Lower leg skin (tissue), 4 donors: ENCODE data around the gene PTGS1. TPM values are rescaled to one million over a fixed set of nuclear protein-coding genes. Genes with fewer than 3 reads are reported as not detected.
A peak's percentile ranks its signal among the peaks of the same experiment; 100 is the strongest.
"Not testable (repeated sequence)": the region's sequence is repeated elsewhere in the genome, so short reads cannot be mapped to it uniquely, and the experiment has no call there.

Experiments used
- DNase-seq, 2 donors: peaks; one replicate each; pipeline ENCODE4 v3.0.0-alpha.2; 2019; ENCODE audit warnings: low spot score in 2 of 2
- H3K4me3 ChIP-seq: fragments of 200-600 bp; sonication (generic); 2 replicates; pipeline ENCODE4 v1.5.1; 2017; ENCODE audit warnings: mild to moderate bottlenecking, low read depth; ENCODE audit not compliant: poor library complexity, severe bottlenecking
- CTCF ChIP-seq, 3 donors: fragments of 450-650 bp; IDR thresholded peaks; one replicate each; pipeline ENCODE4 v1.5.1; 2016; ENCODE audit warnings: antibody characterized with exemption in 3 of 3, mild to moderate bottlenecking in 3 of 3, moderate library complexity in 2 of 3
- POLR2A ChIP-seq, 2 donors: fragments of 450-650 bp; IDR thresholded peaks; one replicate each; pipeline ENCODE4 v1.6.1; 2016 to 2017; ENCODE audit warnings: antibody characterized with exemption in 2 of 2, mild to moderate bottlenecking in 1 of 2, moderate library complexity in 1 of 2
- WGBS, 2 donors: methylation state at CpG; one replicate each; pipeline ENCODE4 v1.1.5; 2018; 5-methylcytosine and 5-hydroxymethylcytosine counted together
- intact Hi-C: fragments of 100-400 bp; cut with DNase I; formaldehyde crosslinking; loops from one replicate; pipeline ENCODE4 v1.15.0; 2023; ENCODE audit warnings: low total_unique reads
- total RNA-seq, 4 donors: library from RNA; depleted of rRNA; stranded (reverse); fragments of >200 nt; gene quantifications; one replicate each; pipeline ENCODE4 v1.1.0, GENCODE V29; 2016

Gene PTGS1
- total RNA-seq, 4 donors from 2014 or later, result 62.9 to 110 (median 84.8) TPM

- intact Hi-C loops, result no loop called here
- peak overlapping the region; percentile 5 for H3K4me3 ChIP-seq
- TF ChIP-seq POLR2A (IDR thresholded peaks at IDR 0.05) (no peak), CTCF (IDR thresholded peaks at IDR 0.05) (no peak)
- DNase-seq, result peak in 1 of 2 donors; percentile 54
- WGBS, 2 donors, result 42 to 73% methylated on average over 33 to 48 of the region's 61 CpGs
Measured at GRCh38 chr9:122406070-122406890, 35.5 kb downstream of the PTGS1 start.

- DNase-seq, H3K4me3 ChIP-seq, intact Hi-C loops: not testable (repeated sequence)
- WGBS, 2 donors, result 76 to 80% methylated on average over 6 to 7 of the region's 7 CpGs
Measured at GRCh38 chr9:122414108-122414507, 43.3 kb downstream of the PTGS1 start.

GRCh38 chr9:122418016-122418415 lies 47.2 kb downstream of the PTGS1 start:
- intact Hi-C loops, result no loop called here
- H3K4me3 ChIP-seq, result no peak overlapping the region
- no peak for DNase-seq
- no peak for TF ChIP-seq POLR2A (IDR thresholded peaks at IDR 0.05)
- no peak for TF ChIP-seq CTCF (IDR thresholded peaks at IDR 0.05)

- DNase-seq, result no peak
- no peak overlapping the region for H3K4me3 ChIP-seq
- intact Hi-C loops, result no loop called here
- 77 to 81% methylated on average over 3 of the region's 3 CpGs for WGBS, 2 donors
- TF ChIP-seq CTCF (IDR thresholded peaks at IDR 0.05), result no peak
- TF ChIP-seq POLR2A (IDR thresholded peaks at IDR 0.05), result no peak
Measured at GRCh38 chr9:122420315-122420714, 49.5 kb downstream of the PTGS1 start.

GRCh38 chr9:122425087-122425486 lies 54.3 kb downstream of the PTGS1 start:
- DNase-seq, result no peak
- intact Hi-C loops, result no loop called here
- TF ChIP-seq POLR2A (IDR thresholded peaks at IDR 0.05), result no peak
- no peak for TF ChIP-seq CTCF (IDR thresholded peaks at IDR 0.05)
- WGBS, 2 donors, result 39 to 45% methylated on average over 2 of the region's 2 CpGs
- no peak overlapping the region for H3K4me3 ChIP-seq

- TF ChIP-seq POLR2A (IDR thresholded peaks at IDR 0.05) (no peak), CTCF (IDR thresholded peaks at IDR 0.05) (no peak)
- no peak overlapping the region for H3K4me3 ChIP-seq
- no peak for DNase-seq
- WGBS, 2 donors, result 61 to 62% methylated on average over 3 of the region's 3 CpGs
- intact Hi-C loops, result no loop called here
Measured at GRCh38 chr9:122426723-122427122, 55.9 kb downstream of the PTGS1 start.
